ENCODE results near the gene PRODH2.
"Not testable (repeated sequence)": the region's sequence is repeated elsewhere in the genome, so short reads cannot be mapped to it uniquely, and the experiment has no call there.

Gene PRODH2

DNA sequence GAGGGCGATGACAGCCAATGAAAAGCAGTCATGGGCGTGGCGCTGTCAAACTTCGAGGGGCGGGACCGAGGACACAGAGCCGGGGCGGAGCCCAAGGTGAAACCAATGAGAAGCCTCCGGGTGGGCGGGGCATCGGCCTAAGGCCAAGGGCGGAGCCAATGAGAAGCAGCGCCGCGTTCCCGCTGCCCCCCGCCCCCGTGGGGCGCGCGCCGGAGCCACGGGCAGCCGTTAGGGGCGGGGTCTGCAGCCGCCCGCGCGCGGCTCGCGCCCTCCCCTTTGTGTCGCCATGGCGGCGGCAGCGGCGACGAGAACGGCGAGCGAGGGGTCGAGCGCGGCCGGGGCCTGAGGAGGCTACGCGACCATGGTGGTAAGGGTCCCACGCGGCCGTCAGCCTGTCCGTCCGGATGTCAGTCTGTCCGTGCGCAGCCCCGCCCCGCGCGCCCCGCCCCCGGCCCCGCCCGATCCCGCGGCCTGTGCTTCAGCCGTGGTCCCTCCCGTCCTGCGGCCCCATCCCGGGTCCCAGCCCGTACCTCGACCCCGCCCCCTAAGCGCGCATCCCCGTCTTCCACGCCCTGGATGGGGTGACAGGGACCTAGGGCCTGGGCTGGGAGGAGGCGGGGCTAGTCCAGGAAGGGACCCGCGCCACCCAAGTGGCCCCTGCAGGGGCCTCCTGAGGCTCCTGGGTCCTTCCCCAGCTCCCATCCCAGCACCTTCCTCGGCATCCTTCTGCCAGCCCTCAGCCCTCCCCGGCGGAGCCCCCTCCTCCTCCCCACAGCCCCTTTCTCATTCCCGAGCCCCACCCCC, 37.1 kb downstream of the PRODH2 start, which contains the start of gene ARHGAP33:
ARHGAP33 (plus strand) TSS at position 267 of the 804 bp plus-strand sequence; CDS start at position 362, 95 bp downstream.
- Histone ChIP-seq H3K9me3 (no peaks in the 10 kb centered on the region), H3K36me3 (replicated peaks) (no peaks in the 10 kb centered on the region), H3K4me3 (peak within 1 kb of the TSS; percentile 51), H3K27me3 (ENCODE audit: low read depth) (no peaks in the 10 kb centered on the region), H3K4me1 (peaks cover 9% of the 10 kb centered on the region; the same call in 1 of the 2 replicates)
- DNase-seq (ENCODE audit: low spot score in 2 of 2) = peak; percentile 97 to 100
- in situ Hi-C loops (cut with MboI; ENCODE audit: low sequenced_read_pairs) = no loop called here

DNA sequence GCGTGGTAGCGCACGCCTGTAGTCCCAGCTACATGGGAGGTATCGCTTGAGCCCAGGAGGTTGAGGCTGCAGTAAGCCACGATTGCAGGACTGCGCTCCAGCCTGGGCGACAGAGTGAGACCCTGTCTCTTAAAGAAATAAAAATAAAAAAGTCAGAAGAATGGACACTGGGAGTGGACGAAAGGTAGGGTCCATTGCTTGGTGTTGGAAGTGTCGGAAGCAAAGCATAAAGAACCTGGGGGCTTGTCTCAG, 37.7 kb downstream of the PRODH2 start:
- in situ Hi-C loops (cut with MboI; ENCODE audit: low sequenced_read_pairs) = no loop called here
- DNase-seq (ENCODE audit: low spot score in 2 of 2) = no peak
- no peaks in the 10 kb centered on the region for H3K27me3 ChIP-seq (ENCODE audit: low read depth)
- H3K36me3 ChIP-seq (replicated peaks) = no peaks in the 10 kb centered on the region
- peaks cover 9% of the 10 kb centered on the region; the same call in 1 of the 2 replicates for H3K4me1 ChIP-seq
- no peaks in the 10 kb centered on the region for H3K9me3 ChIP-seq
- H3K4me3 ChIP-seq = peak overlapping the region; percentile 13

DNA sequence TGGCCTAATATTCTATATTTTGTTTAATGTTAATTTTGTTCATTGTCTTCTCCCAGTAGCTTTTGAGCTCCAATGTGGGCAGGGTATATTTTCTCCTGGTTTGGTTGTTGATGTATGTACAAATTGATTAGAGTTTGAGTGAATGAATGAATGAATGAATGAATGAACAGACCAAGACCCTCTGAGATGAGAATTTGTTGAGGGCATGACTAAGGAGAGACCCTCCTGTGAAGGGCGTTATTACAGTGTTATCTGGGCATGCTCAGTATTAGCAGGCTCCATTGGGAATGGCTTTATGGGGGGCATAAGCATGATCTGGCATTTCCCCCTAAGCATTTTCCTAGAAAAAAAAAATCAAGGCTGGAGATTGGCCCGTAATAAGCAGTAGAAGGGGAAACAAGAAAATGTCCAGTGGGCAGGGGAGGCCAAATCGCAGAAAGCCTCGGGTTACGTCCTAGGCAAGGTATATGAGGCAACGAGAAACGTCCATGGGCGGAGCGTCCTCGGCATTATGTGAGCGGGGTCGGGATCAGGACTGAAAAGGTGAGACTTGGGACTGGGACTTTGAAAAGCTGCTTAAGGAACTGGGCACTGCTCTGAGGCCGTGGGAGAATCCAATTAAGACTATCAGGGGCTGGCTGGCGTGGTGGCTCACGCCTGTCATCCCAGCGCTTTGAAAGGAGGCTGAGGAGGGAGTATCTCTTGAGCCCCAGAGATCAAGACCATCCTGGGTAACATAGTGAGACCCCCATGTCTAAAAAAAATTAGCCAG, 38.2 kb downstream of the PRODH2 start:
- Histone ChIP-seq H3K4me3 (peak overlapping the region; percentile 13), H3K4me1 (peaks cover 9% of the 10 kb centered on the region; the same call in 1 of the 2 replicates), H3K27me3 (ENCODE audit: low read depth) (no peaks in the 10 kb centered on the region), H3K9me3 (no peaks in the 10 kb centered on the region), H3K36me3 (replicated peaks) (no peaks in the 10 kb centered on the region)
- peak in 1 of 2 experiments; percentile 35 for DNase-seq (ENCODE audit: low spot score in 2 of 2)
- in situ Hi-C loops (cut with MboI; ENCODE audit: low sequenced_read_pairs) = no loop called here

DNA sequence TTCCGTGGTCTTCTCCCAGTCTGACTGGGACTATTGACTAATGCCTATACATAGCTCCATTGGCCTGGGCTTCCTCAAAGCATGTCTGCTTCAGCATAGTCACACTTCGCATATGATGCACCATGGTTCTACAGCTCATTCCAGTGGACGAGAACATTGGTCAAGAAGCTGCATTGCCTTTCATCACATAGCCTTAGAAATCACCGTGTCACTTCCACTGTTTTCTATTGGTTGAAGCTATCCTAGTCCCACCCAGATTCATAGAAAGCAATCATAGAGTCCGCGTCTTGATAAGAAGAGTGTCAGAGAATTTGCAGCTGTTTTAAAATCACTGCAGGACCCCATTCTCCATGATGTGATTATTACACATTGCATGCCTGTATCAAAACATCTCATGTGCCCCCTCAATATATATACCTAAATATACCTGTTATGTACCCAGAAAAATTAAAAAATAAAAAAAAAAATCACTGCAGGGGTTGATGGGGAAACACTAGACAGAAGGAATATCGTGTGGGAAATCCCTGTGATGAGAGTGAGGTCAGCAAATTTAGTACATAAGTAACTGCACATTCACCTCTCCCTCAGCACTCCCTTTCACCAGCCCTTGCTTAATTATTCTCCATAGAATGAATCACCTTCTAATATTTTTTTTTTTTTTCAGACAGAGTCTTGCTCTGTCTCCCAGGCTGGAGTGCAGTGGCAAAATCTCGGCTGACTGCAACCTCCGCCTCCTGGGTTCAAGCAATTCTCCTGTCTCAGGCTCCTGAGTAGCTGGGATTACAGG, 39.4 kb downstream of the PRODH2 start:
- Histone ChIP-seq H3K9me3 (no peaks in the 10 kb centered on the region), H3K27me3 (ENCODE audit: low read depth) (no peaks in the 10 kb centered on the region), H3K4me1 (peaks cover 9% of the 10 kb centered on the region; the same call in 1 of the 2 replicates), H3K36me3 (replicated peaks) (peaks cover under 1% of the 10 kb centered on the region; the same call in 1 of the 2 replicates), H3K4me3 (no peak overlapping the region)
- in situ Hi-C loops (cut with MboI; ENCODE audit: low sequenced_read_pairs) = no loop called here
- DNase-seq (ENCODE audit: low spot score in 2 of 2) = no peak

- H3K36me3 ChIP-seq (replicated peaks); H3K27me3 ChIP-seq (ENCODE audit: low read depth); H3K4me1 ChIP-seq; DNase-seq (ENCODE audit: low spot score in 2 of 2); H3K9me3 ChIP-seq; in situ Hi-C loops (cut with MboI; ENCODE audit: low sequenced_read_pairs); H3K4me3 ChIP-seq: not testable (repeated sequence)
Observed at GRCh38 chr19:35772362-35772761, 40.3 kb downstream of the PRODH2 start.

DNA sequence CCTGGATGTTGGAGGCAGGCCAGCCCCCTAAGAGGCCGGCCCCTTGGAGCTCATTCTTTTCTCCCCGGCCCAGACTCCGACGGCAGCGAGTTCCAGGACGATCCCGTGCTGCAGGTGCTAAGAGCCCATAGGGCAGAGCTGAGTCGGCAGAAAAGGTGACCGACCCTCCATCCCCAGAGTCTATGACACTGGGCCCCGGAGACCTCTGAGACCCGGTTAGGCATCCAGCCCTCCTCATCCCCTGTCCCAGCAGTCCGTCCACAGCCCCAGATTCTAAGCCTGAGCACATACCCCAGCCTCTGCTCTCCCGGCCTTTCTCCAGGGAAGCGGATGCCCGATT, 44.6 kb downstream of the PRODH2 start:
- Histone ChIP-seq H3K36me3 (replicated peaks) (peaks cover 17% of the 10 kb centered on the region), H3K27me3 (ENCODE audit: low read depth) (no peaks in the 10 kb centered on the region), H3K4me1 (no peaks in the 10 kb centered on the region), H3K9me3 (no peaks in the 10 kb centered on the region), H3K4me3 (no peak overlapping the region)
- DNase-seq (ENCODE audit: low spot score in 2 of 2) = no peak
- in situ Hi-C loops (cut with MboI; ENCODE audit: low sequenced_read_pairs) = no loop called here

DNA sequence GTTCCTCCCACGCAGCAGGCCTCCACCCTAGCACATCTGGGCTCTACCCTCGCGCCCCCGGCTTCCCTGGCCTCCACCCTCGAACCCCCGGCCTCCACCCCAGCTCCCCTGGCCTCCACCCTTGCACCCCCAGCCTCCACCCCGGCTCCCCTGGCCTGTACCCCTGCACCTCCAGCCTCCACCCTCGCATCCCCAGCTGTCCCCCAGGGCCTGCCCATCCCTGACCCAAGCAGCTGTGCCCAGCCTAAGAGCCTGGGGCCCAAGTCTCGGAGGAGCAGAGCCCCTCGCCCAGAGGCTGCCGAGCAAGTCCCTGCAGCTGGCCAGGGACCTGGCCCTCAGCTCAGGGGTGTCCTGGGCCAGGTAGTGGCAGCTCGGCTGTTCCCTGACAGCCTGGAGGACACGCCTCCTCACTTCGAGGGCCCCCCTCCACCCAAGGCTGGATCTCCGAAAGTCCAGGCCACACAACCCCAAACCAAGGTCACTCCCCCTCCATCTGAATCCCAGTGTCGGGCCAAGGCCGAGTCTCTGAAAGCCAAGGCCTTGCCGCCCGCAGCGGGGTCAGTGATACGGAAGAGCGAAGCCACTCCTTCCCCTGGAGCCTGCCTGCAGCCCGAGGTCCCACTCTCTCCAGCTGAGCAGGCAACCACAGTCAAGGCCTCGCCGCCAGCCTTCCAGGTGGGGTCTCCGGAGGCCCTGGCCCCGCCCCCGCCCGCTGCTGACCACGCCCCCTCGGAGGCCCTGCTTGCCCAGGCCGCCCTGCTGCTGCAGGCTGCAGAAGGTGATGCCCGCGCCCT, 45.2 kb downstream of the PRODH2 start:
- no peak for DNase-seq (ENCODE audit: low spot score in 2 of 2)
- H3K27me3 ChIP-seq (ENCODE audit: low read depth) = no peaks in the 10 kb centered on the region
- no peak overlapping the region for H3K4me3 ChIP-seq
- H3K36me3 ChIP-seq (replicated peaks) = peaks cover 17% of the 10 kb centered on the region
- no peaks in the 10 kb centered on the region for H3K9me3 ChIP-seq
- in situ Hi-C loops (cut with MboI; ENCODE audit: low sequenced_read_pairs) = no loop called here
- no peaks in the 10 kb centered on the region for H3K4me1 ChIP-seq

- no peaks in the 10 kb centered on the region for H3K4me1 ChIP-seq
- H3K4me3 ChIP-seq = no peak overlapping the region
- H3K27me3 ChIP-seq (ENCODE audit: low read depth) = no peaks in the 10 kb centered on the region
- no peaks in the 10 kb centered on the region for H3K9me3 ChIP-seq
- DNase-seq (ENCODE audit: low spot score in 2 of 2) = no peak
- in situ Hi-C loops (cut with MboI; ENCODE audit: low sequenced_read_pairs) = no loop called here
- peaks cover 22% of the 10 kb centered on the region for H3K36me3 ChIP-seq (replicated peaks)
Observed at GRCh38 chr19:35766571-35767104, 46.0 kb downstream of the PRODH2 start.

DNA sequence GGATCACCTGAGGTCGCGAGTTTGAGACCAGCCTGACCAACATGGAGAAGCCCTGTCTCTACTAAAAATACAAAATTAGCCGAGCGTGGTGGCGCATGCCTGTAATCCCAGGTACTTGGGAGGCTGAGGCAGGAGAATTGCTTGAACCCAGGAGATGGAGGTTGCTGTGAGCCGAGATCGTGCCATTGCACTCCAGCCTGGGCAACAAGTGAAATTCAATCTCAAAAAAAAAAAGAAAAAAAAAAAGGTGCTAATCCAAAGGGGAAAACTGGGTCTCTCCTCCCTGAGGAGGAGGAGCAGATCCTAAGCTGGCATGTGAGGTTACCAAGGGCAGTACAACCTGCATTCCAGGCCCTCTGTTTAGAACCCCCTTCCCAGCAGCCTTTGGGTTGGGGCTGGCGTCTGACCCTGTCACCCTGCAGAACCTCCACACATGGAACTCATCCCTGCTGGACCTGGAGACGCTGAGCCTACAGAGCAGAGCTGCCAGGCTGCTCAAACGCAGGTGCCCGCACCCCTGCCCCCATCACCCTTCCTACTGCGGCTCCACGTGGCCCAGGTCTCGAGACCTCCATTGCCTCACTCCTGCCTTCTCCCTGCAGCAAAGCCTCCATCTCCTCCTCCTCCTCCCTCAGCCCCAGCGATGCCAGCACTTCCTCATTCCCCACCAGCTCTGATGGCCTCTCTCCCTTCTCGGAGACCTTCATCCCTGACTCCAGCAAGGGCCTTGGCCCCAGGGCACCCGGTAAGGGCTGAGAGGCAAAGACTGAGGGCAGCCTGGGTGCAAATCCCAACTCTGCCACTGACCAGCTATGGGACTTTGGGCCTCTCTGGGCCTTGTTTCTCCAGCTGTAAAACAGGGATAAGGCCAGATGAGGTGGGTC, 48.0 kb downstream of the PRODH2 start:
- H3K36me3 ChIP-seq (replicated peaks) = peaks cover 29% of the 10 kb centered on the region
- no peak for DNase-seq (ENCODE audit: low spot score in 2 of 2)
- in situ Hi-C loops (cut with MboI; ENCODE audit: low sequenced_read_pairs) = no loop called here
- H3K9me3 ChIP-seq = no peaks in the 10 kb centered on the region
- H3K4me3 ChIP-seq = no peak overlapping the region
- H3K27me3 ChIP-seq (ENCODE audit: low read depth) = no peaks in the 10 kb centered on the region
- no peaks in the 10 kb centered on the region for H3K4me1 ChIP-seq

GRCh38 chr19:35760711-35761349, 51.8 kb downstream of the PRODH2 start:
- DNase-seq (ENCODE audit: low spot score in 2 of 2) = no peak
- H3K9me3 ChIP-seq = no peaks in the 10 kb centered on the region
- H3K27me3 ChIP-seq (ENCODE audit: low read depth) = no peaks in the 10 kb centered on the region
- H3K36me3 ChIP-seq (replicated peaks) = peaks cover 26% of the 10 kb centered on the region
- no peak overlapping the region for H3K4me3 ChIP-seq
- in situ Hi-C loops (cut with MboI; ENCODE audit: low sequenced_read_pairs) = no loop called here
- H3K4me1 ChIP-seq = peaks cover 6% of the 10 kb centered on the region; the same call in 1 of the 2 replicates

- H3K9me3 ChIP-seq = no peaks in the 10 kb centered on the region
- no peak overlapping the region for H3K4me3 ChIP-seq
- peaks cover 6% of the 10 kb centered on the region; the same call in 1 of the 2 replicates for H3K4me1 ChIP-seq
- in situ Hi-C loops (cut with MboI; ENCODE audit: low sequenced_read_pairs) = no loop called here
- no peaks in the 10 kb centered on the region for H3K27me3 ChIP-seq (ENCODE audit: low read depth)
- H3K36me3 ChIP-seq (replicated peaks) = peaks cover 19% of the 10 kb centered on the region
- no peak for DNase-seq (ENCODE audit: low spot score in 2 of 2)
Observed at GRCh38 chr19:35759697-35760096, 52.9 kb downstream of the PRODH2 start.

All from HAP-1 (cell line).